ENCODE data around the gene MAPK8IP3. TPM values are rescaled to one million over a fixed set of nuclear protein-coding genes. Genes with fewer than 3 reads are reported as not detected.

Gene MAPK8IP3
- total RNA-seq, 1 donor from 2014 or later: 44.9 TPM

DNA sequence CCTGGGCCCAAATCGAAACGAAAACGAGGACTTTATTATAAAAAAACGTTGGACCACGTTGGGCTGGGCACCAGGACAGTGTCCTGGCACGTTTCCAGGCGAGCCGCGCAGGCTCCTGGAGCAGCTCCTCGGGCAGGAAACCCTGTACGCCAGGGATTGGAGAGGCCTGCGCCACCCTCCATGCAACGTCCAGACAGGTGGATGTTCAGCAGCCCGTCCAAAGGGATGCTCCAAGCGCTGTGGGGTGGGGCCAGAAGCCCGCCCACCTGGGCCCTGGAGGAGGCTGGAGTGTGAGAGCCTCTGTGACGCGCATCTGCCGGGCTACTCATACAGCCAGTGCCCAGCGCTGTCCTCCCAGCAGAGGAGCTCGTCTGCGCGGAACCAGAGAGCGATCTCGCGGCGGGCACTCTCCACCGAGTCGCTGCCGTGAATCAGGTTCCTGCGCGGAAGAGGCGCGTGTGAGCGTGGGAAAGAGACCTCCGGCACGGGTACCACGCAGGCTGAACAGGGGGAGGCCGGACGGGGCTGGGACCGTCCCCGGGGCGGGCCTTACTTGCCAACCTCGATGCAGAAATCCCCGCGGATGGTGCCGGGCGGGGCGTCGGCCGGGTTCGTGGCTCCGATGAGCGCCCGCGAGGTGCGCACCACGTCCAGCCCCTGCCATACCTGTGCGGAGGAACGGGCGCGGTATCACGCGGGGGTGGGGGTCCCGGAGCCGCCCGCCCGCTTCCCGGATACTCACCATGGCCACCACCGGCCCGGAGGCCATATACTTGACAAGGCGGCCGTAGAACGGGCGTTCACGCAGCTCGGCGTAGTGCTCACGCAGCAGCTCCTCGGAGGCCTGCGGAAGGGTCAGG lies 64.6 kb downstream of the MAPK8IP3 start:
- TF ChIP-seq CTCF (IDR thresholded peaks at IDR 0.05): no peak
- TF ChIP-seq POLR2AphosphoS5 (IDR thresholded peaks at IDR 0.05; ENCODE audit: insufficient read depth in 1 of 2, low read depth in 1 of 2): peak in 1 of 2 donors; percentile 73
- H3K36me3 ChIP-seq: peaks cover 0 to 29% of the 10 kb centered on the region in 2 donors
- peak overlapping the region; percentile 82 for H3K4me3 ChIP-seq
- intact Hi-C loops (cut with DNase I): loop anchor here (5.0 kb wide), 1 partner anchor 63 kb away; the partner anchor contains the start of gene MAPK8IP3
- H3K4me1 ChIP-seq: peaks cover 45% of the 10 kb centered on the region
- no peak for DNase-seq (ENCODE audit: extremely low spot score in 2 of 2)
- no peaks in the 10 kb centered on the region for H3K27me3 ChIP-seq
- no peaks in the 10 kb centered on the region for H3K9me3 ChIP-seq
- H3K27ac ChIP-seq: peak overlapping the region; percentile 90

- Histone ChIP-seq H3K27ac (peak within 1 kb of the TSS; percentile 90), H3K4me1 (peaks cover 45% of the 10 kb centered on the region), H3K9me3 (no peaks in the 10 kb centered on the region), H3K36me3 (peaks cover 0 to 29% of the 10 kb centered on the region in 2 donors), H3K27me3 (no peaks in the 10 kb centered on the region), H3K4me3 (peak within 1 kb of the TSS; percentile 82)
- TF ChIP-seq POLR2A (IDR thresholded peaks at IDR 0.05): no peak
- TF ChIP-seq POLR2AphosphoS5 (IDR thresholded peaks at IDR 0.05; ENCODE audit: insufficient read depth in 1 of 2, low read depth in 1 of 2): no peak
- no peak for TF ChIP-seq CTCF (IDR thresholded peaks at IDR 0.05)
- DNase-seq (ENCODE audit: extremely low spot score in 2 of 2): no peak
- intact Hi-C loops (cut with DNase I): loop anchor here (5.0 kb wide), 1 partner anchor 64 kb away; the partner anchor contains the start of gene MAPK8IP3
These were observed 65.3 kb downstream of the MAPK8IP3 start, which contains the start of gene NME3 for GRCh38 chr16:1771188-1771863. Gene NME3 (minus strand): TSS chr16:1771543. CDS start chr16:1771534, 9 bp downstream.

DNA sequence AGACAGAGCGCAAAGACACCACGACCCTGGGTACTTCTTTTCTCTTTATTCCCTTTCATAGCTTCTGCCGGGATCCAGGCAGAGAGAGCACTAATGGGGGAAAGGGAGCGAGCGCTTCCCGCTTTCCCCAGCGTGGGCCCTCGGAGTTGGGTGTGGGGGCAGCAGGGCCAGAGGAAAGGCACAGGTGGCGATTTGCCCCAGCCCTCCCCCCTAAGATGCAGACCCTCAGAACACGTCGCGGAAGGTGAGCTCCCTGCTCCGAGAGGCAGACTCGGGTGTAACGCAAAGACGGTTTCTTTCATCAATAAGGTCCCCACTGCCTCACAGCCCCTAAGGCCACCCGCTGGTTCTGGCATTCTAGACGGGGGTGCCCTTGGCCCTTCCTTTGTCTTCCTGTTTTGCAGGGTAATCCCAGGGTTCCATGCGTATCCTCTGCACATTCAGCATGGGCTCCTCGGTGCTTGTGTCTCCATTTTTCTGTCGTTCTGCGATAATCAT lies 65.9 kb downstream of the MAPK8IP3 start:
- H3K4me3 ChIP-seq: peak overlapping the region; percentile 82
- H3K27me3 ChIP-seq: no peaks in the 10 kb centered on the region
- H3K4me1 ChIP-seq: peaks cover 45% of the 10 kb centered on the region
- H3K27ac ChIP-seq: peak overlapping the region; percentile 90
- intact Hi-C loops (cut with DNase I): loop anchor here (5.0 kb wide), 1 partner anchor 65 kb away; the partner anchor contains the start of gene MAPK8IP3
- H3K36me3 ChIP-seq: peaks cover 0 to 27% of the 10 kb centered on the region in 2 donors
- no peak for DNase-seq (ENCODE audit: extremely low spot score in 2 of 2)
- H3K9me3 ChIP-seq: no peaks in the 10 kb centered on the region
- TF ChIP-seq POLR2AphosphoS5 (IDR thresholded peaks at IDR 0.05; ENCODE audit: insufficient read depth in 1 of 2, low read depth in 1 of 2): no peak
- TF ChIP-seq POLR2A (IDR thresholded peaks at IDR 0.05): no peak

DNA sequence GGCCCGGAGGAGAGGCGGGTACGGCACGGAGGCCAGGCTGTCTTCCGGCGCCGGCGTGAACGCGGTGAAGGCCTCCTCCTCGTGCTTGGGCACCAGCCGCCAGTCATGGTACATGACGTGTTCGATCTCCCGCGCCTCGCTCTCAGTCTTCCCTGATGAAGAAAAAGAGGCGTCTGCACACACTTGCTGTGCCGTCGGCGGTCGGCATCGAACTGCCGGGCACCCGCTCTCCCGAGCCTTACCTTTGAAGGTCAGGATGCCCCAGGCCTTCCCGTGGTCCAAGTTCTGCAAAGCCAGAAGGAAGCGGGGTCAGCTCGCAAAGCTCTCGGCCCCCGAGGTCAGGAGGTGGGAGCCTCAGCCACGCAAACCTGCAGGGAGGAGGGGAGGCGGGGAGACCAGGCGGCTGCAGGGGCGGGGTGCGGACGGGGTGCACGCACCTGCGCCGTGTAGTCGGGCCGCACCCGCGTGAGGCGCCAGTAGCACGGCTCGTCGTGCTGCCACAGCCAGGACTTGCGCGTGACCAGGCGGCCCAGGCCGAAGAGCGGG lies 66.4 kb downstream of the MAPK8IP3 start, which contains the start of gene EME2:
Gene EME2, plus strand, starts transcription at position 449 of the 546 bp plus-strand sequence. CDS start 418 bp downstream, outside the sequence.
- intact Hi-C loops (cut with DNase I): loop anchor here (5.0 kb wide), 1 partner anchor 65 kb away; the partner anchor contains the start of gene MAPK8IP3
- peaks cover 0 to 28% of the 10 kb centered on the region in 2 donors for H3K36me3 ChIP-seq

More for the DNA sequence above, 66.4 kb downstream of the MAPK8IP3 start, which contains the start of gene EME2:
- Histone ChIP-seq H3K27me3 (no peaks in the 10 kb centered on the region), H3K4me1 (peaks cover 45% of the 10 kb centered on the region), H3K27ac (peak within 1 kb of the TSS; percentile 90), H3K9me3 (no peaks in the 10 kb centered on the region), H3K4me3 (peak within 1 kb of the TSS; percentile 82)
- no peak for DNase-seq (ENCODE audit: extremely low spot score in 2 of 2)
- no peak for TF ChIP-seq POLR2A (IDR thresholded peaks at IDR 0.05)
- TF ChIP-seq POLR2AphosphoS5 (IDR thresholded peaks at IDR 0.05; ENCODE audit: insufficient read depth in 1 of 2, low read depth in 1 of 2): no peak
- no peak for TF ChIP-seq CTCF (IDR thresholded peaks at IDR 0.05)
